SK-N-SH (cell line): ENCODE measurements around the gene MEN1. TPM values are rescaled to one million over a fixed set of nuclear protein-coding genes. Genes with fewer than 3 reads are reported as not detected.
"Not testable (repeated sequence)": the region's sequence is repeated elsewhere in the genome, so short reads cannot be mapped to it uniquely, and the experiment has no call there.

Experiments used
- CTCF ChIA-PET: fragments of 300-600, 350-600 bp; formaldehyde crosslinking; extraction: SDS; loops from one replicate; lab custom pipeline; 2021; lab: Yijun Ruan, JAX
- POLR2A ChIA-PET: fragments of 350-600 bp; sonication (Branson Sonifier 250); formaldehyde crosslinking; extraction: SDS; loops from one replicate; lab custom pipeline; 2020; ENCODE audit warnings: antibody characterized with exemption, inconsistent platforms; lab: Yijun Ruan, JAX
- DNase-seq: peaks from one replicate; pipeline ENCODE4 v3.0.0; 2012
- H2AFZ ChIP-seq: fragments of 200-600 bp; sonication (generic); 2 replicates; pipeline ENCODE4 v1.8.1; 2016; ENCODE audit warnings: antibody characterized with exemption, mild to moderate bottlenecking, low read depth
- H3F3A ChIP-seq: fragments of 200-600 bp; sonication (generic); replicated peaks from 2 replicates; pipeline ENCODE3; 2016; ENCODE audit warnings: antibody characterized with exemption, mild to moderate bottlenecking; ENCODE audit not compliant: insufficient read depth
- H3K27ac ChIP-seq, 2 experiments: fragments of 200-500 bp in 1 of 2; fragments of 200-600 bp in 1 of 2; sonication (Bioruptor generic) in 1 of 2; sonication (generic), shearing (Covaris generic) in 1 of 2; 2 replicates each; pipeline versions ENCODE4 v1.5.1 to v1.6.1; 2014 to 2016; ENCODE audit warnings: low read depth in 2 of 2, inconsistent platforms in 1 of 2, low read length in 1 of 2, mild to moderate bottlenecking in 1 of 2, mixed read lengths in 1 of 2
- H3K27me3 ChIP-seq: fragments of 200-600 bp; sonication (generic), shearing (Covaris generic); 2 replicates; pipeline ENCODE4 v1.6.1; 2016; ENCODE audit warnings: mixed run types; ENCODE audit not compliant: insufficient read depth
- H3K36me3 ChIP-seq, 2 experiments: fragments of 200-500 bp in 1 of 2; fragments of 200-600 bp in 1 of 2; sonication (Bioruptor generic) in 1 of 2; sonication (generic) in 1 of 2; replicated peaks in 1 of 2; 2 replicates each; pipeline versions ENCODE3 to v1.5.1; 2014 to 2016; ENCODE audit warnings: low read length in 1 of 2, mild to moderate bottlenecking in 1 of 2; ENCODE audit not compliant: insufficient read depth in 2 of 2, control insufficient read depth in 1 of 2
- H3K4me1 ChIP-seq, 2 experiments: fragments of 200-500 bp in 1 of 2; fragments of 200-600 bp in 1 of 2; sonication (Bioruptor generic) in 1 of 2; sonication (generic), shearing (Covaris generic) in 1 of 2; 2 replicates each; pipeline versions ENCODE4 v1.5.1 to v1.6.1; 2014 to 2016; ENCODE audit warnings: low read depth in 1 of 2, low read length in 1 of 2, mixed run types in 1 of 2; ENCODE audit not compliant: insufficient read depth in 2 of 2, control insufficient read depth in 1 of 2
- H3K4me2 ChIP-seq: fragments of 200-600 bp; sonication (generic), shearing (Covaris generic); 2 replicates; pipeline ENCODE4 v1.6.1; 2017; ENCODE audit warnings: mixed run types
- H3K4me3 ChIP-seq, 2 experiments: fragments of 200-500 bp in 1 of 2; fragments of 200-600 bp in 1 of 2; sonication (Bioruptor generic) in 1 of 2; sonication (generic), shearing (Covaris generic) in 1 of 2; 2 replicates each; pipeline versions ENCODE4 v1.5.1 to v1.8.1; 2014 to 2016; ENCODE audit warnings: low read depth in 2 of 2, inconsistent platforms in 1 of 2, low read length in 1 of 2, mild to moderate bottlenecking in 1 of 2, mixed read lengths in 1 of 2, moderate library complexity in 1 of 2
- H3K79me2 ChIP-seq: fragments of 200-600 bp; sonication (generic); 2 replicates; pipeline ENCODE4 v1.8.1; 2017; ENCODE audit warnings: mild to moderate bottlenecking; ENCODE audit not compliant: insufficient read depth
- H3K9ac ChIP-seq: fragments of 200-600 bp; sonication (generic); 2 replicates; pipeline ENCODE4 v1.6.1; 2017; ENCODE audit warnings: mixed run types
- H3K9me2 ChIP-seq: fragments of 200-600 bp; sonication (generic); 2 replicates; pipeline ENCODE4 v1.6.1; 2017; ENCODE audit warnings: mixed run types
- H3K9me3 ChIP-seq: fragments of 200-600 bp; sonication (generic); 2 replicates; pipeline ENCODE4 v1.6.1; 2017; ENCODE audit warnings: mixed run types, mild to moderate bottlenecking, moderate library complexity
- H4K20me1 ChIP-seq: fragments of 200-600 bp; sonication (generic); 2 replicates; pipeline ENCODE4 v1.6.1; 2017; ENCODE audit warnings: mild to moderate bottlenecking, mixed run types; ENCODE audit not compliant: insufficient read depth
- CHD2 ChIP-seq: fragments of 150-350 bp; IDR thresholded peaks from 2 replicates; pipeline ENCODE4 v1.6.1; 2018; ENCODE audit warnings: low read length; ENCODE audit not compliant: partially characterized antibody
- EZH2phosphoT487 ChIP-seq: fragments of 200-600 bp; sonication (generic); IDR thresholded peaks from 2 replicates; pipeline ENCODE4 v1.6.1; 2017; ENCODE audit warnings: low read depth, mixed run types, mild to moderate bottlenecking, antibody characterized with exemption, moderate library complexity, borderline replicate concordance
- FOXJ3 ChIP-seq: sonication (generic); formaldehyde crosslinking; IDR thresholded peaks from 2 replicates; pipeline ENCODE4 v1.5.1; 2020; ENCODE audit warnings: mild to moderate bottlenecking, missing genetic modification reagents
- FOXM1 ChIP-seq: IDR thresholded peaks from 2 replicates; pipeline ENCODE4 v1.4.0; 2012; ENCODE audit warnings: low read depth, mild to moderate bottlenecking
- GABPA ChIP-seq: IDR thresholded peaks from 2 replicates; pipeline ENCODE4 v1.4.0; 2012; ENCODE audit warnings: low read depth, mild to moderate bottlenecking
- GATA2 ChIP-seq: sonication (generic); formaldehyde crosslinking; IDR thresholded peaks from 2 replicates; pipeline ENCODE4 v1.5.0; 2020; ENCODE audit warnings: mild to moderate bottlenecking, missing genetic modification reagents
- JUND ChIP-seq: IDR thresholded peaks from 2 replicates; pipeline ENCODE4 v1.4.0; 2012
- MEF2A ChIP-seq: IDR thresholded peaks from 2 replicates; pipeline ENCODE4 v1.4.0; 2012; ENCODE audit warnings: low read depth, borderline replicate concordance
- NFIC ChIP-seq: IDR thresholded peaks from 2 replicates; pipeline ENCODE4 v1.4.0; 2012; ENCODE audit warnings: borderline replicate concordance
- POLR2AphosphoS5 ChIP-seq: IDR thresholded peaks from 2 replicates; pipeline ENCODE4 v1.6.1; 2012; ENCODE audit warnings: low read depth, low read length
- RCOR1 ChIP-seq: fragments of 150-350 bp; IDR thresholded peaks from 2 replicates; pipeline ENCODE4 v1.6.1; 2017; ENCODE audit warnings: antibody characterized with exemption, low read length
- REST ChIP-seq: IDR thresholded peaks from 2 replicates; pipeline ENCODE4 v1.6.1; 2012; ENCODE audit warnings: mild to moderate bottlenecking, low read depth, low read length, moderate library complexity
- RFX5 ChIP-seq: IDR thresholded peaks from 2 replicates; pipeline ENCODE4 v1.6.1; 2012; ENCODE audit warnings: mild to moderate bottlenecking, improper control_type of control experiment, low read length
- RXRA ChIP-seq: IDR thresholded peaks from 2 replicates; pipeline ENCODE4 v1.4.0; 2012; ENCODE audit warnings: low read depth, mild to moderate bottlenecking, borderline replicate concordance
- USF2 ChIP-seq: fragments of 150-350 bp; IDR thresholded peaks from 2 replicates; pipeline ENCODE4 v1.6.1; 2017; ENCODE audit warnings: antibody characterized with exemption, low read length, low read depth, borderline replicate concordance
- WGBS: methylation state at CpG from one replicate; pipeline ENCODE4 v1.1.6; 2017; ENCODE audit warnings: low lambda C conversion rate; 5-methylcytosine and 5-hydroxymethylcytosine counted together
- polyA plus RNA-seq, 3 experiments: library from polyadenylated mRNA; depleted of rRNA; stranded (reverse); fragments of >200 nt; gene quantifications; 2 replicates each; pipeline ENCODE4 v1.2.3, GENCODE V29; 2012
- TF ChIP-seq, protein P1 (sequence below): IDR thresholded peaks from 2 replicates; pipeline ENCODE4 v1.4.0; 2012; ENCODE audit warnings: low read depth
- TF ChIP-seq, protein P2 (sequence below): fragments of 150-350 bp; IDR thresholded peaks from 2 replicates; pipeline ENCODE4 v1.6.1; 2016; ENCODE audit warnings: mild to moderate bottlenecking, low read depth, low read length

The MEN1 gene
- polyA plus RNA-seq, 1 of the 3 experiments (the other 2 are of a cell fraction): 52.9 TPM

- H3K36me3 ChIP-seq, H4K20me1 ChIP-seq, H3K4me1 ChIP-seq, H3F3A ChIP-seq, H3K27ac ChIP-seq, H3K4me3 ChIP-seq, H3K27me3 ChIP-seq, H3K79me2 ChIP-seq, H3K9me2 ChIP-seq, POLR2A ChIA-PET, H3K4me2 ChIP-seq, H2AFZ ChIP-seq, H3K9me3 ChIP-seq, H3K9ac ChIP-seq, DNase-seq: not testable (repeated sequence)
- WGBS: 90% methylated on average over 5 of the region's 5 CpGs
- CTCF ChIA-PET: interaction anchor here (0.9 kb wide), 1 partner anchor 72 kb away, joined by 4 read pairs; no protein-coding TSS in a partner anchor
These were observed 5.1 kb upstream of the MEN1 start for GRCh38 chr11:64815433-64815832.

DNA sequence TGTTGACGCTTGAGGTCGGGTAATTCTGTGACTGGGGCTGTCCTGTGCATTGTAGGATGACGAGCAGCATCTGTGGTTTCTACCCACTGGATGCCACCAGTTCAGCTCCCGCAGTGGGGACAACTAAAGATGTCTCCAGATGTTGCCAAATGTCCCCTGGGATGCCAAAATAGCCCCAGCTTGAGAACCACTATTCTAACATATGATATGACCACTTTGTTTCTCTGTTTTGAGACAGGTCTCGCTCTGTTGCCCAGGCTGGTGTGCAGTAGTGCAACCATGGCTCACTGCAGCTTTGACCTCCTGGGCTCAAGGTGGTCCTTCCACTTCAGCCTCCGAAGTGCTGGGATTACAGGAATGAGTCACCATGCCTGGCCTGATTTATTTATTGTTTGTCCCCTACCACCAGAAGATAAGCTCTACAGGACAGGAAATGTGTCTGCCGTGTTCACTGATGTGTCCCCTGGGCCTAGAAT, 4.4 kb upstream of the MEN1 start:
- Histone ChIP-seq H3K27me3 (no peaks in the 10 kb centered on the region), H3K27ac (no peak overlapping the region), H2AFZ (no peak overlapping the region), H3F3A (peaks cover 4% of the 10 kb centered on the region), H3K9me3 (no peaks in the 10 kb centered on the region), H3K4me3 (no peak overlapping the region), H3K4me1 (peaks cover 0 to under 1% of the 10 kb centered on the region in 2 experiments; a peak in 1 of 4 replicates), H4K20me1 (no peaks in the 10 kb centered on the region), H3K9me2 (no peaks in the 10 kb centered on the region), H3K9ac (no peak overlapping the region), H3K36me3 (no peaks in the 10 kb centered on the region), H3K4me2 (no peak overlapping the region), H3K79me2 (peaks cover under 1% of the 10 kb centered on the region; the same call in 1 of the 2 replicates)
- no peak for TF ChIP-seq MEF2A
- TF ChIP-seq CHD2: no peak
- no peak for TF ChIP-seq FOXJ3 (CRISPR knock-in tag)
- no peak for TF ChIP-seq POLR2AphosphoS5
- TF ChIP-seq, protein P1, sequence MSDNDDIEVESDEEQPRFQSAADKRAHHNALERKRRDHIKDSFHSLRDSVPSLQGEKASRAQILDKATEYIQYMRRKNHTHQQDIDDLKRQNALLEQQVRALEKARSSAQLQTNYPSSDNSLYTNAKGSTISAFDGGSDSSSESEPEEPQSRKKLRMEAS: no peak
- TF ChIP-seq, protein P2, sequence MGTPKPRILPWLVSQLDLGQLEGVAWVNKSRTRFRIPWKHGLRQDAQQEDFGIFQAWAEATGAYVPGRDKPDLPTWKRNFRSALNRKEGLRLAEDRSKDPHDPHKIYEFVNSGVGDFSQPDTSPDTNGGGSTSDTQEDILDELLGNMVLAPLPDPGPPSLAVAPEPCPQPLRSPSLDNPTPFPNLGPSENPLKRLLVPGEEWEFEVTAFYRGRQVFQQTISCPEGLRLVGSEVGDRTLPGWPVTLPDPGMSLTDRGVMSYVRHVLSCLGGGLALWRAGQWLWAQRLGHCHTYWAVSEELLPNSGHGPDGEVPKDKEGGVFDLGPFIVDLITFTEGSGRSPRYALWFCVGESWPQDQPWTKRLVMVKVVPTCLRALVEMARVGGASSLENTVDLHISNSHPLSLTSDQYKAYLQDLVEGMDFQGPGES: no peak
- no peak for TF ChIP-seq RFX5
- TF ChIP-seq GABPA: no peak
- TF ChIP-seq NFIC: no peak
- no peak for TF ChIP-seq GATA2 (CRISPR knock-in tag)
- no peak for TF ChIP-seq USF2
- no peak for TF ChIP-seq RXRA
- TF ChIP-seq EZH2phosphoT487: no peak
- TF ChIP-seq JUND: no peak
- no peak for TF ChIP-seq RCOR1
- no peak for TF ChIP-seq FOXM1
- TF ChIP-seq REST: no peak
- WGBS: 66% methylated on average over 7 of the region's 7 CpGs
- CTCF ChIA-PET: interaction anchor here (0.9 kb wide), 1 partner anchor 73 kb away, joined by 4 read pairs; no protein-coding TSS in a partner anchor
- POLR2A ChIA-PET: no interaction called here
- DNase-seq: no peak
